Astrocyte (in vitro differentiated cells and primary cell): ENCODE measurements around the gene FOXL3.
"Not testable (repeated sequence)": the region's sequence is repeated elsewhere in the genome, so short reads cannot be mapped to it uniquely, and the experiment has no call there.

ENCODE experiments used
- EZH2 ChIP-seq: IDR thresholded peaks from 2 replicates; pipeline ENCODE4 v1.6.1; 2012; ENCODE audit warnings: mild to moderate bottlenecking, low read length, inconsistent platforms; ENCODE audit not compliant: insufficient read depth
- TF ChIP-seq, protein P1 (sequence below): IDR thresholded peaks from 2 replicates; pipeline ENCODE4 v1.5.1; 2011; ENCODE audit warnings: low read depth, mild to moderate bottlenecking, inconsistent platforms, low read length, moderate library complexity; ENCODE audit not compliant: insufficient read depth

DNA sequence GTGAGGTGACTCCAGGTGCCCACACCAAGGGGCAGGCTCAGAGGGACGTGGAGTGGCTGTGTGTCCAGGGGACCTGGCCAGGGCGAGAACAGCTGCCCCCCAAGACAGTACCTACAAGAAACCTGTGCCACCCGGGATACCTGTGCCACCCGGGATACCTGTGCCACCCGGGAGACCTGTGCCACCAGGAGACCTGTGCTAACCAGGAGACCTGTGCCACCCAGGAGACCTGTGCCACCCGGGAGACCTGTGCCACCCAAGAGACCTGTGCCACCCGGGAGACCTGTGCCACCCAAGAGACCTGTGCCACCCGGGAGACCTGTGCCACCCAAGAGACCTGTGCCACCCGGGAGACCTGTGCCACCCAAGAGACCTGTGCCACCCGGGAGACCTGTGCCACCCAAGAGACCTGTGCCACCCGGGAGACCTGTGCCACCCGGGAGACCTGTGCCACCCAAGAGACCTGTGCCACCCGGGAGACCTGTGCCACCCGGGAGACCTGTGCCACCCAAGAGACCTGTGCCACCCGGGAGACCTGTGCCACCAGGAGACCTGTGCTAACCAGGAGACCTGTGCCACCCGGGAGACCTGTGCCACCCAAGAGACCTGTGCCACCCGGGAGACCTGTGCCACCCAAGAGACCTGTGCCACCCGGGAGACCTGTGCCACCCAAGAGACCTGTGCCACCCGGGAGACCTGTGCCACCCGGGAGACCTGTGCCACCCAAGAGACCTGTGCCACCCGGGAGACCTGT is 47.0 kb upstream of the FOXL3 start:
- TF ChIP-seq, protein P1, sequence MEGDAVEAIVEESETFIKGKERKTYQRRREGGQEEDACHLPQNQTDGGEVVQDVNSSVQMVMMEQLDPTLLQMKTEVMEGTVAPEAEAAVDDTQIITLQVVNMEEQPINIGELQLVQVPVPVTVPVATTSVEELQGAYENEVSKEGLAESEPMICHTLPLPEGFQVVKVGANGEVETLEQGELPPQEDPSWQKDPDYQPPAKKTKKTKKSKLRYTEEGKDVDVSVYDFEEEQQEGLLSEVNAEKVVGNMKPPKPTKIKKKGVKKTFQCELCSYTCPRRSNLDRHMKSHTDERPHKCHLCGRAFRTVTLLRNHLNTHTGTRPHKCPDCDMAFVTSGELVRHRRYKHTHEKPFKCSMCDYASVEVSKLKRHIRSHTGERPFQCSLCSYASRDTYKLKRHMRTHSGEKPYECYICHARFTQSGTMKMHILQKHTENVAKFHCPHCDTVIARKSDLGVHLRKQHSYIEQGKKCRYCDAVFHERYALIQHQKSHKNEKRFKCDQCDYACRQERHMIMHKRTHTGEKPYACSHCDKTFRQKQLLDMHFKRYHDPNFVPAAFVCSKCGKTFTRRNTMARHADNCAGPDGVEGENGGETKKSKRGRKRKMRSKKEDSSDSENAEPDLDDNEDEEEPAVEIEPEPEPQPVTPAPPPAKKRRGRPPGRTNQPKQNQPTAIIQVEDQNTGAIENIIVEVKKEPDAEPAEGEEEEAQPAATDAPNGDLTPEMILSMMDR = not testable (repeated sequence)
- TF ChIP-seq EZH2 = not testable (repeated sequence)
